ENCODE data around the gene NSUN7.

- no peak for TF ChIP-seq CTCF (IDR thresholded peaks at IDR 0.05; ENCODE audit: borderline replicate concordance, extremely low read depth, low read length, poor library complexity, severe bottlenecking)
- no peak for TF ChIP-seq EZH2 (IDR thresholded peaks at IDR 0.05; ENCODE audit: borderline replicate concordance, low read depth, low read length, severe bottlenecking)
Measured at GRCh38 chr4:40820101-40820500, 70.3 kb downstream of the NSUN7 start.
